Effector CD4-positive, alpha-beta T cell (primary cell): ENCODE data around the gene GHITM.
"Not testable (repeated sequence)": the region's sequence is repeated elsewhere in the genome, so short reads cannot be mapped to it uniquely, and the experiment has no call there.

Source experiments
- DNase-seq: peaks from one replicate; pipeline ENCODE4 v3.0.0-alpha.2; 2020

The GHITM gene

GRCh38 chr10:84176836-84177474, 37.6 kb downstream of the GHITM start:
- no peak for DNase-seq

- DNase-seq: peak; percentile 11
These were observed 38.3 kb downstream of the GHITM start for GRCh38 chr10:84177541-84178141.

GRCh38 chr10:84178160-84178609, 38.9 kb downstream of the GHITM start:
- DNase-seq: no peak

GRCh38 chr10:84179059-84179710, 39.9 kb downstream of the GHITM start:
- DNase-seq: peak; percentile 7

- not testable (repeated sequence) for DNase-seq
These were observed 41.1 kb downstream of the GHITM start for GRCh38 chr10:84180386-84180785.

- no peak for DNase-seq
These were observed 42.3 kb downstream of the GHITM start for GRCh38 chr10:84181631-84182030.

- DNase-seq: no peak
These were observed 45.2 kb downstream of the GHITM start for GRCh38 chr10:84184517-84184916.

- DNase-seq: no peak
These were observed 46.3 kb downstream of the GHITM start for GRCh38 chr10:84185526-84186175.

GRCh38 chr10:84188815-84189214, 49.5 kb downstream of the GHITM start:
- DNase-seq: no peak

GRCh38 chr10:84190621-84191020, 51.3 kb downstream of the GHITM start:
- DNase-seq: no peak

GRCh38 chr10:84191106-84191505, 51.8 kb downstream of the GHITM start:
- no peak for DNase-seq

- DNase-seq: no peak
These were observed 54.0 kb downstream of the GHITM start for GRCh38 chr10:84193327-84193726.

GRCh38 chr10:84193846-84194423, 54.6 kb downstream of the GHITM start:
- no peak for DNase-seq

GRCh38 chr10:84194424-84195043, 55.2 kb downstream of the GHITM start, which contains the start of gene CDHR1:
TSS of gene CDHR1 (plus strand) at chr10:84194537. CDS start at chr10:84194761, 224 bp downstream.
- DNase-seq: no peak

- no peak for DNase-seq
These were observed 55.9 kb downstream of the GHITM start for GRCh38 chr10:84195044-84195830.

GRCh38 chr10:84196083-84196482, 56.8 kb downstream of the GHITM start:
- no peak for DNase-seq

- DNase-seq: no peak
These were observed 57.6 kb downstream of the GHITM start for GRCh38 chr10:84196941-84197340.

GRCh38 chr10:84197643-84198042, 58.3 kb downstream of the GHITM start:
- DNase-seq: no peak

GRCh38 chr10:84198206-84198915, 59.1 kb downstream of the GHITM start:
- DNase-seq: no peak

GRCh38 chr10:84200537-84201243, 61.4 kb downstream of the GHITM start:
- no peak for DNase-seq

GRCh38 chr10:84201244-84201606, 61.9 kb downstream of the GHITM start:
- no peak for DNase-seq
